GM12878 (cell line): ENCODE results near the gene LRRC31. TPM values are rescaled to one million over a fixed set of nuclear protein-coding genes. Genes with fewer than 3 reads are reported as not detected.

Experiments
- ATAC-seq: fragments of 200-7000 bp; cut with Tn5 transposase; 3 replicates; pipeline ENCODE4 v1.9.1; 2020; ENCODE audit warnings: mild to moderate bottlenecking, moderate library complexity
- BruUV-seq: library from RNA; stranded (reverse); fragments of 400-500 nt; replicated peaks from 2 replicates; lab custom pipeline; 2021; lab: Mats Ljungman, UMichigan
- CTCF ChIA-PET: fragments of 300-600 bp; sonication (Branson Sonifier 250); formaldehyde crosslinking; extraction: SDS; loops from one replicate; lab custom pipeline; 2021; ENCODE audit warnings: inconsistent platforms; lab: Yijun Ruan, JAX
- POLR2A ChIA-PET: fragments of 350-600 bp; formaldehyde crosslinking; extraction: SDS; loops from one replicate; lab custom pipeline; 2021; ENCODE audit warnings: inconsistent platforms; lab: Charles Lee
- RAD21 ChIA-PET: fragments of 300-600 bp; sonication (Branson Sonifier 250); formaldehyde crosslinking; loops from one replicate; lab custom pipeline; 2023; ENCODE audit warnings: antibody characterized with exemption; ENCODE audit not compliant: unreplicated experiment; lab: Charles Lee
- SMC1A ChIA-PET: fragments of 300-600 bp; sonication (Branson Sonifier 250); formaldehyde crosslinking; loops from one replicate; lab custom pipeline; 2023; ENCODE audit not compliant: unreplicated experiment, uncharacterized antibody; lab: Charles Lee
- DNase-seq: peaks from one replicate; pipeline ENCODE4 v3.0.0-alpha.2; 2011; ENCODE audit warnings: low read depth, low spot score
- FAIRE-seq: peaks from 3 replicates; lab custom pipeline; 2011; peaks lifted over from hg19 to GRCh38; lab: Jason Lieb, UNC
- H2AFZ ChIP-seq: 2 replicates; pipeline ENCODE4 v1.6.0; 2011; ENCODE audit warnings: low read depth, low read length, control low read depth; ENCODE audit not compliant: control insufficient read depth
- H3K27ac ChIP-seq: 2 replicates; pipeline ENCODE4 v1.5.1; 2011; ENCODE audit warnings: control low read depth; ENCODE audit not compliant: control insufficient read depth, insufficient read depth
- H3K27me3 ChIP-seq, 2 experiments: replicated peaks in 1 of 2; 2 replicates each; pipeline versions ENCODE4 v1.6.0 to v1.6.1; 2011; ENCODE audit warnings: low read length in 1 of 2; ENCODE audit not compliant: control insufficient read depth in 2 of 2, insufficient read depth in 2 of 2
- H3K36me3 ChIP-seq, 2 experiments: 2 replicates each; pipeline ENCODE4 v1.5.1; 2011; ENCODE audit warnings: low read length in 1 of 2; ENCODE audit not compliant: control insufficient read depth in 2 of 2, insufficient read depth in 2 of 2
- H3K4me1 ChIP-seq: 2 replicates; pipeline ENCODE4 v1.6.1; 2011; ENCODE audit warnings: mild to moderate bottlenecking, low read length, moderate library complexity, mixed read lengths; ENCODE audit not compliant: control insufficient read depth, insufficient read depth
- H3K4me2 ChIP-seq: 2 replicates; pipeline ENCODE4 v1.6.0; 2011; ENCODE audit warnings: control low read depth; ENCODE audit not compliant: control insufficient read depth, insufficient read depth
- H3K4me3 ChIP-seq: fragments of 200-600 bp; sonication (generic); 2 replicates; pipeline ENCODE4 v1.5.1; 2016
- H3K79me2 ChIP-seq: 2 replicates; pipeline ENCODE4 v1.6.0; 2011; ENCODE audit warnings: low read length; ENCODE audit not compliant: control insufficient read depth, insufficient read depth
- H3K9ac ChIP-seq: 2 replicates; pipeline ENCODE4 v1.8.0; 2011; ENCODE audit warnings: low read length, control low read depth, mixed read lengths; ENCODE audit not compliant: control insufficient read depth, insufficient read depth
- H3K9me3 ChIP-seq: replicated peaks from 3 replicates; pipeline ENCODE4 v1.5.1; 2011; ENCODE audit warnings: mild to moderate bottlenecking, low read length; ENCODE audit not compliant: control insufficient read depth, insufficient read depth
- H4K20me1 ChIP-seq: 2 replicates; pipeline ENCODE4 v1.6.0; 2011; ENCODE audit not compliant: control insufficient read depth, insufficient read depth
- FOXK2 ChIP-seq: fragments of 450-650 bp; IDR thresholded peaks from 2 replicates; pipeline ENCODE4 v1.6.1; 2017; ENCODE audit warnings: mild to moderate bottlenecking, moderate library complexity
- MTA3 ChIP-seq: IDR thresholded peaks from 2 replicates; pipeline ENCODE4 v1.6.1; 2012; ENCODE audit warnings: low read length, inconsistent platforms, borderline replicate concordance
- ZBTB40 ChIP-seq: fragments of 450-650 bp; IDR thresholded peaks from 2 replicates; pipeline ENCODE4 v1.6.1; 2016; ENCODE audit warnings: mild to moderate bottlenecking, moderate library complexity, borderline replicate concordance
- WGBS: methylation state at CpG from one replicate; pipeline ENCODE4 v1.1.6; 2016; ENCODE audit warnings: low lambda C conversion rate; ENCODE audit not compliant: insufficient replicate concordance, insufficient coverage; ENCODE audit errors: missing lambda C conversion rate; 5-methylcytosine and 5-hydroxymethylcytosine counted together
- in situ Hi-C: fragments of 300-500 bp; cut with MboI; formaldehyde crosslinking; loops from 9 replicates; pipeline ENCODE4 v1.14.3; 2018; ENCODE audit warnings: mixed read lengths
- intact Hi-C: fragments of 100-400 bp; cut with micrococcal nuclease; formaldehyde crosslinking; loops from one replicate; pipeline ENCODE4 v1.14.2; 2022; ENCODE audit not compliant: unreplicated experiment
- polyA plus RNA-seq, 11 experiments: library from polyadenylated mRNA; depleted of rRNA in 4 of 11; unstranded in 6 of 11; stranded (reverse) in 5 of 11; fragments of >200 nt; fragmentation: Nextera tagmentation in 4 of 11; fragmentation: Illumina TruSeq in 1 of 11; extraction: Ambion mirVana in 4 of 11; extraction: Trizol in 1 of 11; gene quantifications; 1 replicate in 1 of 11; 2 replicates in 10 of 11; pipeline versions ENCODE4 v1.2.1 to v1.2.3, GENCODE V29; 2011 to 2016; ENCODE audit warnings: inconsistent platforms in 2 of 11, missing spikeins in 2 of 11, low read depth in 1 of 11
- total RNA-seq, 4 experiments: library from RNA; depleted of rRNA in 3 of 4; stranded (reverse); fragments of >200 nt in 3 of 4; fragmentation: Illumina TruSeq in 1 of 4; extraction: Trizol in 1 of 4; gene quantifications; 2 replicates each; pipeline versions ENCODE4 v1.2.1 to v1.2.3, GENCODE V29; 2013 to 2021

LRRC31 gene
- total and polyA plus RNA-seq, 10 of the 15 experiments (the other 5 are each of a cell fraction or from before 2014, with no cell fraction given), result 0.04 to 0.06 (median 0.06) TPM; not detected in 7

GRCh38 chr3:169813757-169814517 is 55.8 kb downstream of the LRRC31 start (continued):
- TF ChIP-seq ZBTB40, result no peak

- Histone ChIP-seq H3K27me3 (no peaks in the 10 kb centered on the region), H3K4me1 (peaks cover 12% of the 10 kb centered on the region), H3K36me3 (no peaks in the 10 kb centered on the region), H3K79me2 (no peaks in the 10 kb centered on the region), H4K20me1 (no peaks in the 10 kb centered on the region), H3K27ac (peak overlapping the region; percentile 45), H3K4me3 (peak overlapping the region; percentile 71), H3K9ac (peak overlapping the region; percentile 53), H2AFZ (peak overlapping the region; percentile 94), H3K9me3 (peaks cover 3% of the 10 kb centered on the region; the same call in 1 of the 3 replicates), H3K4me2 (peak overlapping the region; percentile 100)
- ChIA-PET POLR2A (interaction anchor here (0.5 kb wide), 1 partner anchor 229 kb away, joined by 4 read pairs; no protein-coding TSS in a partner anchor), RAD21 (interaction anchor here (0.7 to 2.1 kb wide), 8 partner anchors 16 to 241 kb away, joined by 3 to 10 read pairs (median 4); partner anchors contain the start of gene MYNN), SMC1A (interaction anchor here (0.7 to 1.9 kb wide), 5 partner anchors 9 to 152 kb away, joined by 3 to 5 read pairs (median 3); no protein-coding TSS in a partner anchor), CTCF (interaction anchor here (0.6 to 1.7 kb wide), 7 partner anchors 13 to 240 kb away, joined by 3 to 4 read pairs (median 3); no protein-coding TSS in a partner anchor)
- no peak for FAIRE-seq
- no peak for DNase-seq
- in situ Hi-C loops, result no loop called here
- no peak for ATAC-seq
- WGBS, result 3% methylated on average over 8 of the region's 8 CpGs
- intact Hi-C loops, result loop anchor here (1.0 kb wide), 1 partner anchor 40 kb away; the partner anchor contains the start of gene MYNN
- TF ChIP-seq MTA3 (peak; percentile 78; the same call in 1 of the 2 replicates), FOXK2 (no peak)
- BruUV-seq, result no TSS peak
Observed at GRCh38 chr3:169813278-169813677, 56.5 kb downstream of the LRRC31 start.
